HEK293 (cell line): ENCODE data around the gene MRPS27.

Experiments used
- GLI4 ChIP-seq: fragments of 450-650 bp; formaldehyde crosslinking; IDR thresholded peaks from 2 replicates; pipeline ENCODE4 v1.5.1; 2016; ENCODE audit warnings: missing biosample characterization, missing genetic modification characterization
- SCRT2 ChIP-seq: fragments of 450-650 bp; formaldehyde crosslinking; IDR thresholded peaks from 2 replicates; pipeline ENCODE4 v1.5.1; 2016; ENCODE audit warnings: missing biosample characterization, missing genetic modification characterization
- ZFP41 ChIP-seq: fragments of 450-650 bp; formaldehyde crosslinking; IDR thresholded peaks from 2 replicates; pipeline ENCODE4 v1.5.1; 2016; ENCODE audit warnings: missing biosample characterization, missing genetic modification characterization, borderline replicate concordance
- ZNF114 ChIP-seq: fragments of 450-650 bp; formaldehyde crosslinking; IDR thresholded peaks from 2 replicates; pipeline ENCODE4 v1.5.0; 2017; ENCODE audit warnings: missing biosample characterization, missing genetic modification characterization
- ZNF140 ChIP-seq: fragments of 450-650 bp; formaldehyde crosslinking; IDR thresholded peaks from 2 replicates; pipeline ENCODE4 v1.5.1; 2016; ENCODE audit warnings: missing biosample characterization, missing genetic modification characterization
- ZNF335 ChIP-seq: fragments of 450-650 bp; formaldehyde crosslinking; conservative IDR thresholded peaks from 2 replicates; pipeline ENCODE4 v1.5.1; 2016; ENCODE audit warnings: missing biosample characterization, missing genetic modification characterization
- ZNF501 ChIP-seq: fragments of 450-650 bp; formaldehyde crosslinking; IDR thresholded peaks from 2 replicates; pipeline ENCODE4 v1.5.1; 2016; ENCODE audit warnings: missing biosample characterization, missing genetic modification characterization
- ZNF664 ChIP-seq: fragments of 450-650 bp; formaldehyde crosslinking; IDR thresholded peaks from 2 replicates; pipeline ENCODE4 v1.5.1; 2016; ENCODE audit warnings: missing biosample characterization, missing genetic modification characterization
- ZNF777 ChIP-seq: fragments of 450-650 bp; formaldehyde crosslinking; IDR thresholded peaks from 2 replicates; pipeline ENCODE4 v1.5.1; 2017; ENCODE audit warnings: missing biosample characterization, missing genetic modification characterization, borderline replicate concordance
- ZNF843 ChIP-seq: fragments of 450-650 bp; formaldehyde crosslinking; IDR thresholded peaks from 2 replicates; pipeline ENCODE4 v1.5.1; 2016; ENCODE audit warnings: missing biosample characterization, missing genetic modification characterization
- TF ChIP-seq, protein P1 (sequence below): fragments of 450-650 bp; formaldehyde crosslinking; IDR thresholded peaks from 2 replicates; pipeline ENCODE4 v1.5.1; 2016; ENCODE audit warnings: missing biosample characterization, missing genetic modification characterization

GRCh38 chr5:72273547-72273946 lies 46.5 kb downstream of the MRPS27 start:
- TF ChIP-seq, protein P1, sequence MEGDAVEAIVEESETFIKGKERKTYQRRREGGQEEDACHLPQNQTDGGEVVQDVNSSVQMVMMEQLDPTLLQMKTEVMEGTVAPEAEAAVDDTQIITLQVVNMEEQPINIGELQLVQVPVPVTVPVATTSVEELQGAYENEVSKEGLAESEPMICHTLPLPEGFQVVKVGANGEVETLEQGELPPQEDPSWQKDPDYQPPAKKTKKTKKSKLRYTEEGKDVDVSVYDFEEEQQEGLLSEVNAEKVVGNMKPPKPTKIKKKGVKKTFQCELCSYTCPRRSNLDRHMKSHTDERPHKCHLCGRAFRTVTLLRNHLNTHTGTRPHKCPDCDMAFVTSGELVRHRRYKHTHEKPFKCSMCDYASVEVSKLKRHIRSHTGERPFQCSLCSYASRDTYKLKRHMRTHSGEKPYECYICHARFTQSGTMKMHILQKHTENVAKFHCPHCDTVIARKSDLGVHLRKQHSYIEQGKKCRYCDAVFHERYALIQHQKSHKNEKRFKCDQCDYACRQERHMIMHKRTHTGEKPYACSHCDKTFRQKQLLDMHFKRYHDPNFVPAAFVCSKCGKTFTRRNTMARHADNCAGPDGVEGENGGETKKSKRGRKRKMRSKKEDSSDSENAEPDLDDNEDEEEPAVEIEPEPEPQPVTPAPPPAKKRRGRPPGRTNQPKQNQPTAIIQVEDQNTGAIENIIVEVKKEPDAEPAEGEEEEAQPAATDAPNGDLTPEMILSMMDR (tag by site-specific recombination): no peak
- TF ChIP-seq ZNF114 (tag by site-specific recombination) (no peak), ZNF843 (no peak), ZNF140 (tag by site-specific recombination) (no peak), ZNF335 (tag by site-specific recombination) (no peak), ZNF664 (no peak), ZNF777 (no peak), GLI4 (tag by site-specific recombination) (no peak), ZFP41 (no peak), SCRT2 (tag by site-specific recombination) (no peak), ZNF501 (tag by site-specific recombination) (no peak)
